Psoas muscle (tissue), 8 donors: ENCODE measurements around the gene VIPR1. TPM values are rescaled to one million over a fixed set of nuclear protein-coding genes. Genes with fewer than 3 reads are reported as not detected.
A peak's percentile ranks its signal among the peaks of the same experiment; 100 is the strongest.

Experiments used
- ATAC-seq, 4 donors: fragments of 200-7000 bp; cut with Tn5 transposase; one replicate each; pipeline ENCODE4 v1.9.1; 2020; ENCODE audit warnings: moderate library complexity in 3 of 4, mild to moderate bottlenecking in 2 of 4
- DNase-seq, 2 donors: peaks; one replicate each; pipeline ENCODE4 v3.0.0-alpha.2; 2020
- H3K27ac ChIP-seq: fragments of 200-600 bp; one replicate; pipeline ENCODE4 v1.8.0; 2022
- H3K27me3 ChIP-seq, 3 donors: fragments of 200-600 bp in 1 of 3; one replicate each; pipeline versions ENCODE4 v1.6.1 to v1.8.0; 2013 to 2022; ENCODE audit warnings: low read length in 2 of 3, mild to moderate bottlenecking in 2 of 3, moderate library complexity in 1 of 3; ENCODE audit not compliant: insufficient read depth in 3 of 3
- H3K36me3 ChIP-seq, 2 donors: fragments of 200-600 bp in 1 of 2; one replicate each; pipeline versions ENCODE4 v1.6.1 to v1.8.0; 2013 to 2022; ENCODE audit warnings: low read depth in 1 of 2, mild to moderate bottlenecking in 1 of 2, moderate library complexity in 1 of 2; ENCODE audit not compliant: insufficient read depth in 1 of 2
- H3K4me1 ChIP-seq: fragments of 200-600 bp; one replicate; pipeline ENCODE4 v1.8.0; 2022
- H3K4me3 ChIP-seq: fragments of 200-600 bp; one replicate; pipeline ENCODE4 v1.8.0; 2022; ENCODE audit warnings: mild to moderate bottlenecking
- H3K9me3 ChIP-seq: fragments of 200-600 bp; one replicate; pipeline ENCODE4 v1.8.0; 2022
- CTCF ChIP-seq: fragments of 200-600 bp; IDR thresholded peaks from one replicate; pipeline ENCODE4 v1.8.0; 2022; ENCODE audit warnings: antibody characterized with exemption
- WGBS, 3 donors: extraction: QIAGEN DNeasy Blood & Tissue Kit; methylation state at CpG; one replicate each; pipeline versions ENCODE4 v1.1.6 to v1.1.7; 2013; 5-methylcytosine and 5-hydroxymethylcytosine counted together
- intact Hi-C, 2 donors: fragments of 100-400 bp; cut with DNase I; formaldehyde crosslinking; loops; one replicate each; pipeline versions ENCODE4 v1.11.0 to v1.14.2; 2022
- polyA plus RNA-seq, 3 donors: library from polyadenylated mRNA; stranded (reverse); fragments of 200-250 nt; gene quantifications; one replicate each; pipeline ENCODE4 v1.2.3, GENCODE V29; 2013
- total RNA-seq, 4 donors: library from RNA; stranded (reverse); fragmentation: NEBNext Ultra II Directional in 2 of 4; extraction: Animal tissue kit (Norgen Biotek cat#: 25700) in 2 of 4; gene quantifications; one replicate each; pipeline versions ENCODE4 v1.2.1 to v1.2.4, GENCODE V29; 2021 to 2023
- donor health status: healthy with polysubstance abuse.
- donor health status: DM: no; HTN: no; CAD: no; lungs with moderate emphysema.
- donor health status: Bipolar disorder and iron deficiency.
- donor health status: healthy.
- donor health status: DM: yes; HTN: yes; CAD: no.
- donor health status: DM: no; HTN: no; CAD: no.
- donor health status: DM: no; HTN: no; CAD: no.
- donor health status: DM: yes; HTN: yes; CAD: no.

VIPR1 gene
- total and polyA plus RNA-seq, 7 donors = 0.28 to 1.8 (median 0.69) TPM

GRCh38 chr3:42488687-42489086 lies 13.8 kb upstream of the VIPR1 start:
- Histone ChIP-seq H3K36me3 (no peaks in the 10 kb centered on the region), H3K9me3 (no peaks in the 10 kb centered on the region), H3K4me1 (peaks cover 4% of the 10 kb centered on the region), H3K27me3 (no peaks in the 10 kb centered on the region), H3K27ac (no peak overlapping the region), H3K4me3 (no peak overlapping the region)
- intact Hi-C loops = no loop called here
- DNase-seq (no peak), ATAC-seq (no peak)
- WGBS, 3 donors = 86 to 94% (median 87%) methylated on average over 4 of the region's 4 CpGs
- TF ChIP-seq CTCF = no peak

- Histone ChIP-seq H3K9me3 (no peaks in the 10 kb centered on the region), H3K27ac (no peak overlapping the region), H3K36me3 (no peaks in the 10 kb centered on the region), H3K4me3 (no peak overlapping the region), H3K27me3 (no peaks in the 10 kb centered on the region), H3K4me1 (peaks cover 4% of the 10 kb centered on the region)
- WGBS, 3 donors = 88 to 94% (median 93%) methylated on average over 10 of the region's 10 CpGs
- ATAC-seq (no peak), DNase-seq (no peak)
- TF ChIP-seq CTCF = no peak
- intact Hi-C loops = no loop called here
These were observed 13.1 kb upstream of the VIPR1 start for GRCh38 chr3:42489116-42489936.

- no peaks in the 10 kb centered on the region for H3K27me3 ChIP-seq
- no peak for TF ChIP-seq CTCF
- intact Hi-C loops = no loop called here
- DNase-seq (no peak), ATAC-seq (no peak)
- H3K27ac ChIP-seq = no peak overlapping the region
- no peaks in the 10 kb centered on the region for H3K36me3 ChIP-seq
- no peak overlapping the region for H3K4me3 ChIP-seq
- peaks cover 4% of the 10 kb centered on the region for H3K4me1 ChIP-seq
- WGBS, 3 donors = 80 to 89% (median 87%) methylated on average over 3 of the region's 3 CpGs
- H3K9me3 ChIP-seq = no peaks in the 10 kb centered on the region
These were observed 12.6 kb upstream of the VIPR1 start for GRCh38 chr3:42489937-42490227.

GRCh38 chr3:42490243-42490642 lies 12.2 kb upstream of the VIPR1 start:
- TF ChIP-seq CTCF = no peak
- H3K4me1 ChIP-seq = peaks cover 4% of the 10 kb centered on the region
- ATAC-seq = peak; percentile 55 to 87 (median 76)
- H3K4me3 ChIP-seq = no peak overlapping the region
- WGBS, 3 donors = 50 to 62% (median 59%) methylated on average over 5 of the region's 5 CpGs
- H3K27me3 ChIP-seq = no peaks in the 10 kb centered on the region
- intact Hi-C loops = no loop called here
- H3K9me3 ChIP-seq = no peaks in the 10 kb centered on the region
- DNase-seq = no peak
- no peaks in the 10 kb centered on the region for H3K36me3 ChIP-seq
- no peak overlapping the region for H3K27ac ChIP-seq
